ENCODE data around the gene ZNF79.

ZNF79 gene

GRCh38 chr9:127489471-127490115 lies 65.4 kb downstream of the ZNF79 start:
- no peaks in the 10 kb centered on the region for H3K27me3 ChIP-seq (ENCODE audit: insufficient read depth, low read length)
- no peak overlapping the region for H3K27ac ChIP-seq (ENCODE audit: low read depth, low read length)
- no peak overlapping the region for H3K9ac ChIP-seq (ENCODE audit: low read depth, low read length)
- 60% methylated on average over 22 of the region's 22 CpGs for WGBS
- H3K4me3 ChIP-seq (ENCODE audit: low read length) = no peak overlapping the region
- H3K9me3 ChIP-seq (ENCODE audit: insufficient read depth, low read depth, low read length) = no peaks in the 10 kb centered on the region
- no peaks in the 10 kb centered on the region for H3K4me1 ChIP-seq (ENCODE audit: insufficient read depth, low read length)
- peaks cover 52% of the 10 kb centered on the region for H3K36me3 ChIP-seq (ENCODE audit: insufficient read depth, low read length)

GRCh38 chr9:127490535-127491230 lies 66.5 kb downstream of the ZNF79 start:
- 93% methylated on average over 9 of the region's 9 CpGs for WGBS

GRCh38 chr9:127491516-127491915 lies 67.3 kb downstream of the ZNF79 start:
- no peak overlapping the region for H3K9ac ChIP-seq (ENCODE audit: low read depth, low read length)
- no peaks in the 10 kb centered on the region for H3K9me3 ChIP-seq (ENCODE audit: insufficient read depth, low read depth, low read length)
- no peaks in the 10 kb centered on the region for H3K27me3 ChIP-seq (ENCODE audit: insufficient read depth, low read length)
- H3K4me3 ChIP-seq (ENCODE audit: low read length) = no peak overlapping the region
- WGBS = 92% methylated on average over 10 of the region's 10 CpGs
- H3K4me1 ChIP-seq (ENCODE audit: insufficient read depth, low read length) = no peaks in the 10 kb centered on the region
- H3K27ac ChIP-seq (ENCODE audit: low read depth, low read length) = no peak overlapping the region
- H3K36me3 ChIP-seq (ENCODE audit: insufficient read depth, low read length) = peaks cover 52% of the 10 kb centered on the region

More at GRCh38 chr9:127490535-127491230, 66.5 kb downstream of the ZNF79 start:
- H3K4me3 ChIP-seq (ENCODE audit: low read length) = no peak overlapping the region
- H3K27me3 ChIP-seq (ENCODE audit: insufficient read depth, low read length) = no peaks in the 10 kb centered on the region
- H3K9ac ChIP-seq (ENCODE audit: low read depth, low read length) = no peak overlapping the region
- H3K4me1 ChIP-seq (ENCODE audit: insufficient read depth, low read length) = no peaks in the 10 kb centered on the region
- H3K9me3 ChIP-seq (ENCODE audit: insufficient read depth, low read depth, low read length) = no peaks in the 10 kb centered on the region
- peaks cover 53% of the 10 kb centered on the region for H3K36me3 ChIP-seq (ENCODE audit: insufficient read depth, low read length)
- no peak overlapping the region for H3K27ac ChIP-seq (ENCODE audit: low read depth, low read length)

GRCh38 chr9:127492616-127493015 lies 68.4 kb downstream of the ZNF79 start:
- Histone ChIP-seq H3K9me3 (ENCODE audit: insufficient read depth, low read depth, low read length) (no peaks in the 10 kb centered on the region), H3K36me3 (ENCODE audit: insufficient read depth, low read length) (peaks cover 49% of the 10 kb centered on the region), H3K27me3 (ENCODE audit: insufficient read depth, low read length) (no peaks in the 10 kb centered on the region), H3K27ac (ENCODE audit: low read depth, low read length) (no peak overlapping the region), H3K9ac (ENCODE audit: low read depth, low read length) (no peak overlapping the region), H3K4me3 (ENCODE audit: low read length) (no peak overlapping the region), H3K4me1 (ENCODE audit: insufficient read depth, low read length) (no peaks in the 10 kb centered on the region)
- 94% methylated on average over 14 of the region's 14 CpGs for WGBS

- no peak overlapping the region for H3K27ac ChIP-seq (ENCODE audit: low read depth, low read length)
- H3K9ac ChIP-seq (ENCODE audit: low read depth, low read length) = no peak overlapping the region
- no peaks in the 10 kb centered on the region for H3K27me3 ChIP-seq (ENCODE audit: insufficient read depth, low read length)
- H3K4me1 ChIP-seq (ENCODE audit: insufficient read depth, low read length) = no peaks in the 10 kb centered on the region
- H3K9me3 ChIP-seq (ENCODE audit: insufficient read depth, low read depth, low read length) = no peaks in the 10 kb centered on the region
- 92% methylated on average over 22 of the region's 22 CpGs for WGBS
- peaks cover 49% of the 10 kb centered on the region for H3K36me3 ChIP-seq (ENCODE audit: insufficient read depth, low read length)
- H3K4me3 ChIP-seq (ENCODE audit: low read length) = no peak overlapping the region
These were observed 69.6 kb downstream of the ZNF79 start for GRCh38 chr9:127493592-127494303.

- Histone ChIP-seq H3K36me3 (ENCODE audit: insufficient read depth, low read length) (peaks cover 47% of the 10 kb centered on the region), H3K27ac (ENCODE audit: low read depth, low read length) (no peak overlapping the region)
- 94% methylated on average over 9 of the region's 9 CpGs for WGBS
These were observed 70.1 kb downstream of the ZNF79 start for GRCh38 chr9:127494304-127494702.

More at GRCh38 chr9:127494304-127494702, 70.1 kb downstream of the ZNF79 start:
- H3K27me3 ChIP-seq (ENCODE audit: insufficient read depth, low read length) = no peaks in the 10 kb centered on the region
- no peak overlapping the region for H3K4me3 ChIP-seq (ENCODE audit: low read length)
- no peaks in the 10 kb centered on the region for H3K4me1 ChIP-seq (ENCODE audit: insufficient read depth, low read length)
- H3K9me3 ChIP-seq (ENCODE audit: insufficient read depth, low read depth, low read length) = no peaks in the 10 kb centered on the region
- H3K9ac ChIP-seq (ENCODE audit: low read depth, low read length) = no peak overlapping the region
